Neuronal stem cell (in vitro differentiated cells): ENCODE data around the gene VARS1.
A peak's percentile ranks its signal among the peaks of the same experiment; 100 is the strongest.

Source experiments
- DNase-seq: peaks from one replicate; pipeline ENCODE4 v3.0.0-alpha.2; 2013; ENCODE audit warnings: low spot score
- H2AFZ ChIP-seq: one replicate; pipeline ENCODE4 v1.6.1; 2013; ENCODE audit warnings: mild to moderate bottlenecking, low read length, inconsistent platforms
- H2AK5ac ChIP-seq: 2 replicates; pipeline ENCODE4 v1.6.1; 2013; ENCODE audit warnings: low read depth, mild to moderate bottlenecking, inconsistent platforms, low read length, moderate library complexity, mixed read lengths
- H2BK120ac ChIP-seq: 2 replicates; pipeline ENCODE4 v1.6.1; 2013; ENCODE audit warnings: low read depth, mild to moderate bottlenecking, inconsistent platforms, low read length, moderate library complexity, mixed read lengths
- H2BK12ac ChIP-seq: one replicate; pipeline ENCODE4 v1.6.1; 2013; ENCODE audit warnings: low read length, inconsistent platforms
- H2BK15ac ChIP-seq: 2 replicates; pipeline ENCODE4 v1.6.1; 2013; ENCODE audit warnings: mild to moderate bottlenecking, low read length, inconsistent platforms, mixed read lengths
- H2BK5ac ChIP-seq: one replicate; pipeline ENCODE4 v1.6.1; 2013; ENCODE audit warnings: inconsistent platforms, mild to moderate bottlenecking, low read length, moderate library complexity
- H3K14ac ChIP-seq: one replicate; pipeline ENCODE4 v1.6.1; 2013; ENCODE audit warnings: low read length, inconsistent platforms
- H3K18ac ChIP-seq: 2 replicates; pipeline ENCODE4 v1.6.1; 2013; ENCODE audit warnings: low read length, inconsistent platforms
- H3K23ac ChIP-seq: 2 replicates; pipeline ENCODE4 v1.6.1; 2013; ENCODE audit warnings: low read depth, mild to moderate bottlenecking, mixed read lengths, low read length, inconsistent platforms; ENCODE audit not compliant: poor library complexity
- H3K27ac ChIP-seq: replicated peaks from 3 replicates; pipeline ENCODE4 v1.5.1; 2013; ENCODE audit warnings: low read length, inconsistent platforms
- H3K27me3 ChIP-seq, 3 experiments: 2 replicates each; pipeline ENCODE4 v1.6.1; 2013; ENCODE audit warnings: low read length in 3 of 3, mild to moderate bottlenecking in 2 of 3, inconsistent platforms in 1 of 3, low read depth in 1 of 3, mixed read lengths in 1 of 3, moderate library complexity in 1 of 3; ENCODE audit not compliant: control insufficient read depth in 3 of 3, insufficient read depth in 3 of 3
- H3K36me3 ChIP-seq, 2 donors: replicated peaks in 1 of 2; 2 replicates each; pipeline ENCODE4 v1.6.1; 2013; ENCODE audit warnings: low read length in 2 of 2; ENCODE audit not compliant: control insufficient read depth in 2 of 2, insufficient read depth in 2 of 2
- H3K4ac ChIP-seq: 2 replicates; pipeline ENCODE4 v1.6.1; 2013; ENCODE audit warnings: inconsistent platforms, mild to moderate bottlenecking, low read length, moderate library complexity
- H3K4me1 ChIP-seq, 2 donors: 1 replicate in 1 of 2; 2 replicates in 1 of 2; pipeline ENCODE4 v1.6.1; 2013; ENCODE audit warnings: low read length in 2 of 2, low read depth in 1 of 2; ENCODE audit not compliant: control insufficient read depth in 2 of 2, insufficient read depth in 1 of 2
- H3K4me2 ChIP-seq: one replicate; pipeline ENCODE4 v1.6.1; 2013; ENCODE audit warnings: mild to moderate bottlenecking, low read length, inconsistent platforms; ENCODE audit not compliant: insufficient read depth, poor library complexity, severe bottlenecking
- H3K4me3 ChIP-seq, 2 donors: 2 replicates each; pipeline ENCODE4 v1.5.1; 2013; ENCODE audit warnings: low read length in 2 of 2, mild to moderate bottlenecking in 2 of 2, inconsistent platforms in 1 of 2, moderate library complexity in 1 of 2
- H3K79me1 ChIP-seq: one replicate; pipeline ENCODE4 v1.6.1; 2013; ENCODE audit warnings: low read depth, mild to moderate bottlenecking, inconsistent platforms, low read length, moderate library complexity
- H3K9ac ChIP-seq: one replicate; pipeline ENCODE4 v1.6.1; 2013; ENCODE audit warnings: mild to moderate bottlenecking, low read depth, low read length, inconsistent platforms; ENCODE audit not compliant: poor library complexity
- H3K9me3 ChIP-seq, 2 donors: replicated peaks in 1 of 2; 2 replicates each; pipeline versions ENCODE3 to v1.6.1; 2013; ENCODE audit warnings: low read length in 2 of 2, mild to moderate bottlenecking in 2 of 2, inconsistent platforms in 1 of 2, low read depth in 1 of 2, mixed read lengths in 1 of 2, moderate library complexity in 1 of 2; ENCODE audit not compliant: control insufficient read depth in 2 of 2, insufficient read depth in 1 of 2
- H4K8ac ChIP-seq: one replicate; pipeline ENCODE4 v1.6.1; 2013; ENCODE audit warnings: low read depth, mild to moderate bottlenecking, inconsistent platforms, low read length, moderate library complexity
- H4K91ac ChIP-seq: one replicate; pipeline ENCODE4 v1.6.1; 2013; ENCODE audit warnings: low read length, low read depth, mild to moderate bottlenecking, inconsistent platforms; ENCODE audit not compliant: poor library complexity
- WGBS, 2 donors: extraction: QIAGEN DNeasy Blood & Tissue Kit; methylation state at CpG; one replicate each; pipeline ENCODE4 v1.1.7; 2013; ENCODE audit warnings: missing lambda C conversion rate in 2 of 2, mixed read lengths in 1 of 2; ENCODE audit not compliant: insufficient read length in 2 of 2, insufficient replicate concordance in 1 of 2; ENCODE audit errors: extremely low coverage in 2 of 2; 5-methylcytosine and 5-hydroxymethylcytosine counted together

Gene VARS1

GRCh38 chr6:31776989-31777666 lies 18.4 kb downstream of the VARS1 start, which contains the start of gene VWA7:
TSS of gene VWA7 (minus strand) at chr6:31777328. CDS start at chr6:31776779, 549 bp downstream.
- Histone ChIP-seq H2BK120ac (no peak within 1 kb of the TSS), H3K9ac (peak within 1 kb of the TSS; percentile 84), H3K4me1 (peaks cover 4 to 8% of the 10 kb centered on the region in 2 donors), H4K91ac (no peak within 1 kb of the TSS), H2BK12ac (no peak within 1 kb of the TSS), H2AFZ (no peak within 1 kb of the TSS), H2BK5ac (peak within 1 kb of the TSS; percentile 53), H3K27me3 (no peaks in the 10 kb centered on the region), H4K8ac (no peak within 1 kb of the TSS), H3K23ac (peak within 1 kb of the TSS; percentile 93), H2BK15ac (peak within 1 kb of the TSS; percentile 86), H3K14ac (peak within 1 kb of the TSS; percentile 82), H3K36me3 (peaks cover 34 to 47% of the 10 kb centered on the region in 2 donors), H3K18ac (peak within 1 kb of the TSS; percentile 80), H2AK5ac (peak within 1 kb of the TSS; percentile 81), H3K27ac (no peak within 1 kb of the TSS), H3K79me1 (peaks cover 2% of the 10 kb centered on the region), H3K9me3 (no peaks in the 10 kb centered on the region), H3K4me2 (peak within 1 kb of the TSS; percentile 11), H3K4me3 (no peak within 1 kb of the TSS), H3K4ac (no peak within 1 kb of the TSS)
- DNase-seq = no peak
- WGBS, 2 donors = no CpG with 5 or more reads among the region's 15 CpGs

GRCh38 chr6:31776485-31776988 lies 19.0 kb downstream of the VARS1 start:
- H3K27me3 ChIP-seq = no peaks in the 10 kb centered on the region
- no CpG with 5 or more reads among the region's 14 CpGs for WGBS, 2 donors
- H3K9ac ChIP-seq = peak overlapping the region; percentile 21

GRCh38 chr6:31775633-31776484 lies 19.7 kb downstream of the VARS1 start:
- H2BK120ac ChIP-seq = no peak overlapping the region
- no peak overlapping the region for H3K4me2 ChIP-seq
- H3K18ac ChIP-seq = no peak overlapping the region
- H2BK12ac ChIP-seq = no peak overlapping the region
- peak overlapping the region; percentile 72 for H3K9ac ChIP-seq
- WGBS, 2 donors = no CpG with 5 or more reads among the region's 32 CpGs
- H3K9me3 ChIP-seq = no peaks in the 10 kb centered on the region
- no peak overlapping the region for H2AFZ ChIP-seq
- no peak overlapping the region for H4K8ac ChIP-seq
- no peak for DNase-seq
- no peak overlapping the region for H3K4ac ChIP-seq
- no peak overlapping the region for H2BK5ac ChIP-seq
- H2BK15ac ChIP-seq = peak overlapping the region; percentile 86
- H3K27ac ChIP-seq = no peak overlapping the region
- H3K36me3 ChIP-seq = peaks cover 23 to 35% of the 10 kb centered on the region in 2 donors
- peak overlapping the region; percentile 93 for H3K23ac ChIP-seq
- peak overlapping the region; percentile 47 for H3K14ac ChIP-seq
- no peaks in the 10 kb centered on the region for H3K27me3 ChIP-seq
- no peak overlapping the region for H3K4me3 ChIP-seq
- peaks cover 4 to 8% of the 10 kb centered on the region in 2 donors for H3K4me1 ChIP-seq
- no peak overlapping the region for H4K91ac ChIP-seq
- H2AK5ac ChIP-seq = peak overlapping the region; percentile 71
- H3K79me1 ChIP-seq = no peaks in the 10 kb centered on the region

More at GRCh38 chr6:31776485-31776988, 19.0 kb downstream of the VARS1 start:
- Histone ChIP-seq H3K4me2 (peak overlapping the region; percentile 11), H3K4ac (no peak overlapping the region), H2BK15ac (peak overlapping the region; percentile 86), H3K79me1 (no peaks in the 10 kb centered on the region), H2BK120ac (no peak overlapping the region), H3K9me3 (no peaks in the 10 kb centered on the region), H2AK5ac (peak overlapping the region; percentile 81), H2BK5ac (peak overlapping the region; percentile 53), H2BK12ac (no peak overlapping the region), H3K14ac (peak overlapping the region; percentile 47), H4K91ac (no peak overlapping the region), H3K36me3 (peaks cover 28 to 41% of the 10 kb centered on the region in 2 donors), H3K4me3 (no peak overlapping the region), H3K4me1 (peaks cover 4 to 8% of the 10 kb centered on the region in 2 donors), H4K8ac (no peak overlapping the region), H3K23ac (peak overlapping the region; percentile 93), H2AFZ (no peak overlapping the region), H3K27ac (no peak overlapping the region), H3K18ac (peak overlapping the region; percentile 80)
- DNase-seq = no peak

- Histone ChIP-seq H3K14ac (no peak overlapping the region), H3K4ac (no peak overlapping the region), H3K4me1 (peaks cover 4 to 8% of the 10 kb centered on the region in 2 donors), H2BK5ac (no peak overlapping the region), H3K18ac (peak overlapping the region; percentile 60), H2BK12ac (no peak overlapping the region), H2BK15ac (no peak overlapping the region), H2AFZ (no peak overlapping the region), H3K36me3 (peaks cover 16 to 28% of the 10 kb centered on the region in 2 donors), H3K9ac (no peak overlapping the region), H3K27me3 (no peaks in the 10 kb centered on the region), H3K27ac (no peak overlapping the region), H4K91ac (no peak overlapping the region), H2BK120ac (no peak overlapping the region), H3K4me3 (no peak overlapping the region), H4K8ac (no peak overlapping the region), H3K79me1 (no peaks in the 10 kb centered on the region), H3K4me2 (no peak overlapping the region), H2AK5ac (no peak overlapping the region), H3K9me3 (no peaks in the 10 kb centered on the region), H3K23ac (no peak overlapping the region)
- no CpG with 5 or more reads among the region's 4 CpGs for WGBS, 2 donors
- no peak for DNase-seq
Observed at GRCh38 chr6:31775184-31775583, 20.4 kb downstream of the VARS1 start.
